AG08395 (cell line): ENCODE data around the gene ACSL1.
"Not testable (repeated sequence)": the region's sequence is repeated elsewhere in the genome, so short reads cannot be mapped to it uniquely, and the experiment has no call there.

Experiments used
- DNase-seq: peaks from one replicate; pipeline ENCODE4 v3.0.0; 2012; ENCODE audit warnings: mixed read lengths, low spot score

The ACSL1 gene

GRCh38 chr4:184839075-184839399 lies 13.3 kb upstream of the ACSL1 start:
- not testable (repeated sequence) for DNase-seq

- peak; percentile 3 for DNase-seq
Measured at GRCh38 chr4:184838249-184839074, 12.7 kb upstream of the ACSL1 start.

GRCh38 chr4:184836613-184837012 lies 10.8 kb upstream of the ACSL1 start:
- DNase-seq: no peak

GRCh38 chr4:184833046-184833838 lies 7.5 kb upstream of the ACSL1 start:
- DNase-seq: no peak

GRCh38 chr4:184831153-184831552 lies 5.4 kb upstream of the ACSL1 start:
- no peak for DNase-seq

- no peak for DNase-seq
Measured at GRCh38 chr4:184826691-184827270, 1.0 kb upstream of the ACSL1 start.

- peak; percentile 54 for DNase-seq
Measured at GRCh38 chr4:184825141-184825895, 450 bp downstream of the ACSL1 start.

GRCh38 chr4:184824776-184825084 lies 1.0 kb downstream of the ACSL1 start:
- DNase-seq: no peak

- no peak for DNase-seq
Measured at GRCh38 chr4:184824081-184824775, 1.5 kb downstream of the ACSL1 start.

GRCh38 chr4:184823014-184823413 lies 2.8 kb downstream of the ACSL1 start:
- DNase-seq: no peak

GRCh38 chr4:184822356-184822755 lies 3.4 kb downstream of the ACSL1 start:
- no peak for DNase-seq

GRCh38 chr4:184821242-184821641 lies 4.5 kb downstream of the ACSL1 start:
- DNase-seq: no peak

GRCh38 chr4:184819786-184820185 lies 6.0 kb downstream of the ACSL1 start:
- DNase-seq: no peak

- DNase-seq: no peak
Measured at GRCh38 chr4:184818216-184818564, 7.6 kb downstream of the ACSL1 start.

- no peak for DNase-seq
Measured at GRCh38 chr4:184817494-184818215, 8.1 kb downstream of the ACSL1 start.

- no peak for DNase-seq
Measured at GRCh38 chr4:184816962-184817361, 8.8 kb downstream of the ACSL1 start.

- DNase-seq: peak; percentile 67
Measured at GRCh38 chr4:184815046-184815877, 10.5 kb downstream of the ACSL1 start.

GRCh38 chr4:184814686-184815045 lies 11.1 kb downstream of the ACSL1 start:
- no peak for DNase-seq

GRCh38 chr4:184812651-184813181 lies 13.1 kb downstream of the ACSL1 start:
- no peak for DNase-seq

GRCh38 chr4:184812199-184812542 lies 13.6 kb downstream of the ACSL1 start:
- DNase-seq: no peak
